Measurements from ENCODE around the gene IQSEC3.
A peak's percentile ranks its signal among the peaks of the same experiment; 100 is the strongest.

Gene IQSEC3

GRCh38 chr12:106118-106591, 39.6 kb downstream of the IQSEC3 start:
- TF ChIP-seq CTCF (IDR thresholded peaks at IDR 0.05; ENCODE audit: control extremely low read depth, extremely low read depth, low read depth, missing control alignments), result peak; percentile 21
- POLR2A ChIA-PET, result no interaction called here
- peak; percentile 79 for DNase-seq (ENCODE audit: extremely low spot score)
- CTCF ChIA-PET, result interaction anchor here (0.8 to 1.3 kb wide), 4 partner anchors 9 to 39 kb away, joined by 3 to 4 read pairs (median 3); no protein-coding TSS in a partner anchor

- DNase-seq (ENCODE audit: extremely low spot score), result no peak
- no peak for TF ChIP-seq CTCF (IDR thresholded peaks at IDR 0.05; ENCODE audit: control extremely low read depth, extremely low read depth, low read depth, missing control alignments)
- ChIA-PET POLR2A (no interaction called here), CTCF (interaction anchor here (1.0 to 1.4 kb wide), 2 partner anchors 8 to 111 kb away, joined by 3 read pairs; no protein-coding TSS in a partner anchor)
Measured at GRCh38 chr12:108594-108993, 42.0 kb downstream of the IQSEC3 start.

GRCh38 chr12:109446-109845, 42.9 kb downstream of the IQSEC3 start:
- POLR2A ChIA-PET, result no interaction called here
- CTCF ChIA-PET, result interaction anchor here (1.0 kb wide), 1 partner anchor 110 kb away, joined by 3 read pairs; no protein-coding TSS in a partner anchor
- DNase-seq (ENCODE audit: extremely low spot score), result no peak
- TF ChIP-seq CTCF (IDR thresholded peaks at IDR 0.05; ENCODE audit: control extremely low read depth, extremely low read depth, low read depth, missing control alignments), result no peak

- CTCF ChIA-PET, result no interaction called here
- DNase-seq (ENCODE audit: extremely low spot score), result no peak
- no peak for TF ChIP-seq CTCF (IDR thresholded peaks at IDR 0.05; ENCODE audit: control extremely low read depth, extremely low read depth, low read depth, missing control alignments)
- POLR2A ChIA-PET, result no interaction called here
Measured at GRCh38 chr12:109872-110271, 43.3 kb downstream of the IQSEC3 start.

GRCh38 chr12:111699-112493, 45.3 kb downstream of the IQSEC3 start:
- ChIA-PET CTCF (no interaction called here), POLR2A (no interaction called here)
- TF ChIP-seq CTCF (IDR thresholded peaks at IDR 0.05; ENCODE audit: control extremely low read depth, extremely low read depth, low read depth, missing control alignments), result no peak
- DNase-seq (ENCODE audit: extremely low spot score), result no peak

GRCh38 chr12:113347-113746, 46.8 kb downstream of the IQSEC3 start:
- no peak for TF ChIP-seq CTCF (IDR thresholded peaks at IDR 0.05; ENCODE audit: control extremely low read depth, extremely low read depth, low read depth, missing control alignments)
- CTCF ChIA-PET, result no interaction called here
- no peak for DNase-seq (ENCODE audit: extremely low spot score)
- POLR2A ChIA-PET, result no interaction called here

Measured in GM10248 (cell line).